ENCODE data around the gene CABP2.
"Not testable (repeated sequence)": the region's sequence is repeated elsewhere in the genome, so short reads cannot be mapped to it uniquely, and the experiment has no call there.

Gene CABP2

GRCh38 chr11:67492801-67493547 lies 30.3 kb downstream of the CABP2 start:
- DNase-seq: no peak

GRCh38 chr11:67492069-67492727 lies 31.0 kb downstream of the CABP2 start:
- no peak for DNase-seq

- DNase-seq: no peak
Observed at GRCh38 chr11:67491276-67492068, 31.8 kb downstream of the CABP2 start.

GRCh38 chr11:67490727-67491065 lies 32.5 kb downstream of the CABP2 start:
- no peak for DNase-seq

GRCh38 chr11:67489885-67490726 lies 33.1 kb downstream of the CABP2 start:
- no peak for DNase-seq

- peak; percentile 52 for DNase-seq
Observed at GRCh38 chr11:67489203-67489884, 33.9 kb downstream of the CABP2 start.

- no peak for DNase-seq
Observed at GRCh38 chr11:67486481-67487195, 36.6 kb downstream of the CABP2 start.

GRCh38 chr11:67485873-67486361 lies 37.3 kb downstream of the CABP2 start:
- not testable (repeated sequence) for DNase-seq

GRCh38 chr11:67484847-67485311 lies 38.4 kb downstream of the CABP2 start:
- DNase-seq: no peak

GRCh38 chr11:67483831-67484665 lies 39.2 kb downstream of the CABP2 start:
- DNase-seq: no peak

- DNase-seq: peak; percentile 99
Observed at GRCh38 chr11:67482827-67483798, 40.1 kb downstream of the CABP2 start, which contains the start of gene AIP. AIP (plus strand) TSS chr11:67483026; CDS start chr11:67483159, 133 bp downstream.

GRCh38 chr11:67482275-67482826 lies 40.9 kb downstream of the CABP2 start:
- no peak for DNase-seq

GRCh38 chr11:67477344-67478050 lies 45.7 kb downstream of the CABP2 start:
- DNase-seq: not testable (repeated sequence)

GRCh38 chr11:67476692-67477091 lies 46.6 kb downstream of the CABP2 start:
- not testable (repeated sequence) for DNase-seq

- DNase-seq: no peak
Observed at GRCh38 chr11:67472882-67473281, 50.4 kb downstream of the CABP2 start.

GRCh38 chr11:67470337-67471002 lies 52.8 kb downstream of the CABP2 start:
- DNase-seq: no peak

- no peak for DNase-seq
Observed at GRCh38 chr11:67469508-67469811, 53.8 kb downstream of the CABP2 start.

Data from islet precursor cell (in vitro differentiated cells).